MCF 10A (cell line): ENCODE data around the gene PRSS22. TPM values are rescaled to one million over a fixed set of nuclear protein-coding genes. Genes with fewer than 3 reads are reported as not detected.

Source experiments
- BruUV-seq: library from RNA; stranded (reverse); fragments of 400-500 nt; replicated peaks from 2 replicates; lab custom pipeline; 2021; lab: Mats Ljungman, UMichigan
- CTCF ChIA-PET: fragments of 300-600 bp; sonication (Branson Sonifier 250); formaldehyde crosslinking; extraction: SDS; loops from one replicate; lab custom pipeline; 2021; ENCODE audit warnings: antibody characterized with exemption, inconsistent platforms; lab: Yijun Ruan, JAX
- POLR2A ChIA-PET: fragments of 300-600, 350-650 bp; sonication (Branson Sonifier 250); formaldehyde crosslinking; extraction: SDS; loops from one replicate; lab custom pipeline; 2020; ENCODE audit warnings: antibody characterized with exemption, inconsistent platforms; lab: Yijun Ruan, JAX
- DNase-seq: peaks from one replicate; pipeline ENCODE4 v3.0.0-alpha.2; 2018; ENCODE audit not compliant: unreplicated experiment
- H3K27ac Mint-ChIP-seq: one replicate; pipeline ENCODE4 v1.8.0; 2022; ENCODE audit warnings: mild to moderate bottlenecking, low read depth, mixed read lengths; ENCODE audit not compliant: unreplicated experiment
- H3K27me3 Mint-ChIP-seq: one replicate; pipeline ENCODE4 v1.8.0; 2022; ENCODE audit warnings: mixed read lengths; ENCODE audit not compliant: insufficient read depth, unreplicated experiment
- H3K36me3 Mint-ChIP-seq: one replicate; pipeline ENCODE4 v1.8.0; 2022; ENCODE audit warnings: mild to moderate bottlenecking, moderate library complexity, mixed read lengths; ENCODE audit not compliant: insufficient read depth, unreplicated experiment
- H3K4me1 Mint-ChIP-seq: one replicate; pipeline ENCODE4 v1.8.0; 2022; ENCODE audit warnings: mixed read lengths; ENCODE audit not compliant: insufficient read depth, unreplicated experiment
- H3K4me3 Mint-ChIP-seq: one replicate; pipeline ENCODE4 v1.8.0; 2022; ENCODE audit warnings: mild to moderate bottlenecking, moderate library complexity, mixed read lengths; ENCODE audit not compliant: unreplicated experiment
- H3K9me3 Mint-ChIP-seq: one replicate; pipeline ENCODE4 v1.8.0; 2022; ENCODE audit warnings: mixed read lengths; ENCODE audit not compliant: unreplicated experiment
- CTCF ChIP-seq: fragments of 200-600 bp; IDR thresholded peaks from one replicate; pipeline ENCODE4 v1.8.0; 2022; ENCODE audit warnings: antibody characterized with exemption, mild to moderate bottlenecking; ENCODE audit not compliant: unreplicated experiment
- intact Hi-C: fragments of 100-400 bp; cut with micrococcal nuclease; formaldehyde crosslinking; loops from 2 replicates; pipeline ENCODE4 v1.14.1; 2022
- total RNA-seq: library from RNA; stranded (reverse); gene quantifications from 2 replicates; pipeline ENCODE4 v1.2.3, GENCODE V29; 2022

Gene PRSS22
- total RNA-seq, 1 experiment from 2014 or later: not detected

GRCh38 chr16:2856686-2857450 lies 1.1 kb downstream of the PRSS22 start:
- POLR2A ChIA-PET: no interaction called here
- no peaks in the 10 kb centered on the region for H3K27me3 Mint-ChIP-seq
- CTCF ChIA-PET: interaction anchor here (0.5 to 0.7 kb wide), 4 partner anchors 8 to 434 kb away, joined by 3 read pairs; no protein-coding TSS in a partner anchor
- H3K27ac Mint-ChIP-seq: no peak overlapping the region
- peaks cover 10% of the 10 kb centered on the region for H3K9me3 Mint-ChIP-seq
- H3K4me3 Mint-ChIP-seq: no peak overlapping the region
- no peaks in the 10 kb centered on the region for H3K36me3 Mint-ChIP-seq
- BruUV-seq: no TSS peak
- intact Hi-C loops: no loop called here
- TF ChIP-seq CTCF: no peak
- H3K4me1 Mint-ChIP-seq: peaks cover 6% of the 10 kb centered on the region
- DNase-seq: no peak

GRCh38 chr16:2856061-2856670 lies 1.8 kb downstream of the PRSS22 start:
- CTCF ChIA-PET: interaction anchor here (0.5 to 0.7 kb wide), 5 partner anchors 9 to 433 kb away, joined by 3 read pairs; no protein-coding TSS in a partner anchor
- H3K9me3 Mint-ChIP-seq: peaks cover 10% of the 10 kb centered on the region
- no peak overlapping the region for H3K4me3 Mint-ChIP-seq
- peaks cover 6% of the 10 kb centered on the region for H3K4me1 Mint-ChIP-seq
- POLR2A ChIA-PET: interaction anchor here (0.9 kb wide), 1 partner anchor 18 kb away, joined by 3 read pairs; no protein-coding TSS in a partner anchor
- no peak overlapping the region for H3K27ac Mint-ChIP-seq
- BruUV-seq: no TSS peak
- intact Hi-C loops: no loop called here
- DNase-seq: no peak
- no peaks in the 10 kb centered on the region for H3K36me3 Mint-ChIP-seq
- TF ChIP-seq CTCF: no peak
- H3K27me3 Mint-ChIP-seq: no peaks in the 10 kb centered on the region

GRCh38 chr16:2855536-2855935 lies 2.4 kb downstream of the PRSS22 start:
- BruUV-seq: no TSS peak
- Mint-ChIP-seq H3K27ac (no peak overlapping the region), H3K27me3 (no peaks in the 10 kb centered on the region), H3K4me3 (no peak overlapping the region), H3K4me1 (peaks cover 6% of the 10 kb centered on the region), H3K36me3 (no peaks in the 10 kb centered on the region), H3K9me3 (peaks cover 10% of the 10 kb centered on the region)
- ChIA-PET POLR2A (interaction anchor here (0.9 kb wide), 1 partner anchor 19 kb away, joined by 3 read pairs; no protein-coding TSS in a partner anchor), CTCF (interaction anchor here (0.7 kb wide), 1 partner anchor 15 kb away, joined by 3 read pairs; no protein-coding TSS in a partner anchor)
- no peak for DNase-seq
- no peak for TF ChIP-seq CTCF
- intact Hi-C loops: no loop called here
